DMS153 (cell line): ENCODE results near the gene TBC1D9.

ENCODE experiments used
- DNase-seq: peaks from one replicate; lab custom pipeline; 2025; lab: John Stamatoyannopoulos, UW

TBC1D9 gene

DNA sequence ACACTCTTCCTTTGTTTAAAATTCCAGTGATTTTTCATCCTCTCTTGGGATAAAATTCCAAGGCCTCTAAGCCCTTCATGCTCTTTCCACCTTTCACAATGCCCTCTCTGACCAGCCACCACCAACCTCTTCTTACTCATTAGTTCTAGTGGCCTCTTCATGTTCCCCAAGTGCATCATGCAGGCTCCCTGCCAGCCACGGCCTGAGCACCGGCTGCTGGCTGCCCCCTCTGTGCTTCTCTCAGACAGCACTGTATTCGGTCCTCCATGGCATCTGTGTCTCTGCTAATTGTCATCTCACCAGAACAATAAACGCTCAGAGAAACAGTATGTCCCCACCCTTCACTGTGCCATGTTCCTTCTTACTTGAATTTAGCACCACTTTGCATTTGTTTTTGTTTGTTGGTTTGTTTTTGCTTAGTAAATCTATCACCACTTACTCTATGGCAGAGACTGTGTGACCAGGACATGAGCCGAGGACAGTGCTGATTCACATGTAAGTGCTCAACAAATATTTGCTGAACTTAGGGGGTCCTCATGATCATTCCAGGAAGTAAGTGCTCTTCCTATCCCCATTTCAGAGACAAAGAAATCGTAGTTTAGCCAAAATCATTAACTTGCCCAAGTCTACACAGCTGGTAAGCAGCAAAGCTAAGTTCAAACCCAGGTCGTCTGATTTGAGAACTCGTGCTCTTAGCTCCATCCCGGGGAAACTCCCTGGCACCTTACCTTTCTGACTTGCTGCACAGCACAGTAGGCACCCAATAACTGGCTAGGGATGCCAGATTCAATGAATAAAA is 110.4 kb downstream of the TBC1D9 start:
- no peak for DNase-seq

DNA sequence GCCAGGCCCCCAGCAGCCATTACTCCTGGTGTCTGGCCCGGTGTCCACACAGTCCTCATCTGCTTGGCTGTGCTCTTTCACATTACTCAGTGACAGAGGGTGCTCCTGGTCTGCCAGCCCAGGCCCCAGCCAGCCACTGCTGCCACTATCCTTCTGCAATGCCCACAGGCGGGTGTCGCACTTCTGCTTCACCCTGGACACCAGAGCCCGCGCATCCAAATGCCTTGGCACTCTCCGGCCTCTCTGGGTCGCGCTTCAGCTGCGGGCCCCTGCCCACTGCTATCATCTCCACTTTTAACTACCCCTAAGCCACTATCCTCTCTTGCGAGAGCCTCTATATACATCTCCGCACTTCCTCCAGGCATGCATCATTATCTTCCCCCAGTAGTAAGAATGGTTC is 111.0 kb downstream of the TBC1D9 start:
- DNase-seq = no peak

DNA sequence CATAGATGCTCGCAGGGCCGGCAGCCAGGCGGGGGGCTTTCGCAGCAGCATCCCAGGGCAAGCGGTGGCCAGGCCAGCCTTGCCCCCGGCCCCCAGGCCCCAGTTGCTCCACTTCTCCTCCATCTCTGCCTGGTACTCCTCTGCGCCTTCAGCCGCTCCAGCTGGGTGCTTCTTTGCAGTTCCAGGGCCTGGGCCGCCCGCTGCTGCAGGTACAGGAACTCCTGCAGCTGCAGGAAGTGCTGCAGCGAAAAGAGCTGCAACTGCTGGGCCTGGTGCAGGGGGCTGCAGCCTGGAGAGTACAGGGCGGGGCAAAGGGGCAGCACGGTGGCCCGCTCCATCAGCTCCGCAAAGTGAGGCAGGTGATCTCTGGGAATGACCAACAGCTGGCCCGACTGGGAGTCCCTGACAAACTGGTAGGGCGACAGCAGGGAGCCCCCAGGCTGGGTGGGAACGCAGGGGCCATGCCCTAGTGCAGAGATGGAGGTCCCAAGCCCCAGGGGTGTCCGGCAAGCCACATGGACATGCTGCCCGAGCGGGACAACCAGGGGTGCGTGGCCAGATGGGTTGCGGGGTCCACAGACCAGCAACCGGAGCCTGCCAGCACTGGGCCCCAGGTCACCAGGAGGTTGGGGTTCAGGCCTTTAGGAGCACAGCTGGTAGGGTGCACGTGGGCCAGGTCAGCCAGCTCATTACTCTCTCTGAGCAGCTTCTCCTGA is 111.6 kb downstream of the TBC1D9 start:
- no peak for DNase-seq

DNA sequence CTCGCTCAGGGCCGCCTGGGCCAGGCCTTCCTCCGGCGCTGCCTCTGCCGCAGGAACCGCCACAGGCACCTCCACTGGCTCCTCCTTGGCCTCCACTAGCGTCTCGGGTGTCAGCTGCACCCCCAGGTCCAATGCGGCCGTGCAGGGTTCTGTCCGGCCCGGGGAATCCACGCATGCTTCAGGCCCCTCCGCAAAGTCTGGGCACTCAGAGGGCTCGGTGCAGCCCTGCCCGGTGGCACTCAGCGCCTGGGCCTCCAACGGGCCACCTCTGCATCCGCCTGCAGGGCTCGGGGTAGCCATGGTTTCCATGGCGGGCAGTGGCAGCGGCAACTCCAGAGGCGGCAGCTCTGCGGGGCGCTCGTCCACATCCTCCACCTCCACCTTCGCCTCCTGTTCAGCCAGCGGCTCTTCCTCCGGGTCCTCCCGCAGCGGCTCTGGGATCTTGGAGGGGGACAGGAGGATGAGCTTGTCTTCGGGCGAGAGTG is 112.6 kb downstream of the TBC1D9 start:
- DNase-seq = no peak

DNA sequence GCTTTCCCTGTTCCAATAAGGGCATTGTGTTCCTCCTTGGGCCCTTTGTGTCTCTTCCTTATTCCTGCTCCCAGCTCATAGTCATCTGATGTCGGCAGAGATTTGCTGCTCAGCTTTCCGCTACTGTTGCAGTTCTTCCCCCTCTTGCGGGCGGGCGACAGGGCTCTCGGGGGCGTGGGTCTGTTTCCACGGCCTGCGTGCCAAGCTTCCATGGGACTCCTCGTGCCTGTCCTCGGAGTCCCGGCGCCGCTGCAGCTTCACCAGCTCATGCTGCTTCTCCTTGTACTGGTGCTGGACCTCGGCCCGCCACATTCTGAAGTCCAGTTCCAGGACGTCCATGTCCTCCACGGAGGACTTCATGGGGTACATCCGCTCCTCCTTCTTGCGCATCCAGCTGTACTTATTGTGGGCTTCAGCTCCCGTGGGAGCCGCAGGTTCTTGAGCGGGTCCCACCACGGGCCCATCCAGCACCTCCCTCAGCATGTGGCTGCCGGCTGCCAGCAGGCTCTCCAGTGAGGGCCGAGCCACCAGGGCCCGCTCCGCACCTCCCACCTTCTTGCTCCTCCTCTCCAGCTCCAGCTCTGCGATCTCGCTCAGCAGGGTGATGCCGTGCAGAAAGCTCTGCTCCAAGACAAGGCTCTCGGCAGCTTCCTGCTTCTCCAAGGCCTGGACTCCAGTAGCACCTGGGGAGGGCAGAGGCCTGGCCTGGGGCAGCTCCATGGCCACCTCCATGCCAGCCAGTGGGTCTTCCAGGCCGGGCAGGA is 113.3 kb downstream of the TBC1D9 start:
- DNase-seq = no peak

DNA sequence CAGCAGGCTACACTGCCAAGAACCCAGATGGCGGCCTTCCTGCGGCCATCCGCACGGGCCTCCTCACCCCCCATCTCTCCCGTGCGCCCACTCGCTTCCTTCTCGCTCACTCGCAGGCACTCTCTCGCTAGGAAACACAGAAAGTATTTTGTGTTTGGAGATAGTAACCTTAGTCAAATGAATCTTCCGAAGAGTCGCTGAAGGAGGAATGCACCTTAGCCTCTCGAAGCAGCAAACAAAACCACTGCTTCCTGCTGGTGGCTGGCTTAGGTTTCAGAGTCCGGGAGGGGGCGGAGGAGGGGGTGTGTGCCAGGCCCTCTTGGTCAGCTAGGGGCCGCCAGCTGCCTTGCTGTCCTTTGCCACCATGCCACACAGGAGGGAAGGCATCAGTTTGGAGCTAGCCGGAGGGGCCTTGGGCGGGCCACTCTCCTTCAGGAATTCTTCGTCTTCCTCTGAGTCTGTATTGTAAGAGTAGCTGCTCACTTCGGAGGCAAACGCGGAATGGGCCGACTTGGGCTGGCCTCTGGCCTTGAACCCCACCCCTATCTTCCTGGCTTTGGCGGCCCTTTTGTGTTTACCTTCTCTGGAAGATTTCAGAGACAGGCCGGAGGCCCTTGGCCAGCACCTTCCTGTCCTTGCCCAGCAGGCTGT is 114.3 kb downstream of the TBC1D9 start:
- no peak for DNase-seq

DNA sequence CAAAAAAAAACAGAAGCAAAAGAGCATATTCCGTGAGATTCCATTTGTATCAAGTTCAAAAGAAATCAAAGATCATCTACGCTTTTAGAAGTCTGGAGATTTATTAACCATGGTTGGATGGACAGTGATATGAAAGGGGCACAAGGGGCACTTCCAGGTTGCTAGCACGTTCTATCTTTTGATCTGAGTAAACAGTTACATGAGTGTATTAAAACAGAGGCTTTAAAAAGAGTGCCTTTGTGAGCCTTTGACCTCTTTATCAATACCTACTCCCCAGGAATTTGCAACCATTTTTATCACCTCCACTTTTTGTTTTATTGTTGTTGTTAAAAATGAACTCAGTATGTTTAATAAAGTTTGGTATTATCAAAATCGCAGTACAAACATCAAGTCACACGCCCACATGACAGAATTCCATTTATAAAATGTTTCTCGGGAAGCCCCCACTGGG is 115.1 kb downstream of the TBC1D9 start:
- no peak for DNase-seq

DNA sequence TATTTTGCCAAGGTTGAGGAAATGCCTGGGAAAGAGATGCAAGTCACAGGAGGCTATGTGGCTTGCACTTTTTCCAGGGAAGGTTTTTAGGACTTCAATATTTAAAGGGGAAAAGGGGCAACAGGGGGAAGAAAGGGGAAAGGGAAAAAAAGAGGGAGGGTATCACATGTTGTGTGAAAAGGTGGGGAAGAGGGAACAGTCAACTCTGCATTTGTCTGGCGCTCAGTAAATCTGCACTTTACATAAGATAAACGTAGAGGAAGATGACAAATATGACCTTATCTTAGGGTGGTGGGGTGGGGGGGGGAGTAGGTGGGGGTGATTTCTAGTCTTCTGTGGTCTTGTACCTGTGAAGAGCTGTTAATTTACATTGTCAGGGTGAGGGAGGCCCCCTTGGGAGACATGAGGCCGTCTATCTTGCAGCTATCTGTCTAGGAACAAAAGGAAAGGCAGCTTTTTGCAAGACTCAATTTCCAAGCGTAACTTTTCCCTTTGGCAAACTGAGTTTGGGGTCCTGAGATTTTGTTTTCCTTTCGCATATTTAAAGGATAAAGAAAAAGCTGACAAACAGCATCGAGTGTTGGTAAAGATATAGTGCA is 115.9 kb downstream of the TBC1D9 start:
- DNase-seq = no peak

DNA sequence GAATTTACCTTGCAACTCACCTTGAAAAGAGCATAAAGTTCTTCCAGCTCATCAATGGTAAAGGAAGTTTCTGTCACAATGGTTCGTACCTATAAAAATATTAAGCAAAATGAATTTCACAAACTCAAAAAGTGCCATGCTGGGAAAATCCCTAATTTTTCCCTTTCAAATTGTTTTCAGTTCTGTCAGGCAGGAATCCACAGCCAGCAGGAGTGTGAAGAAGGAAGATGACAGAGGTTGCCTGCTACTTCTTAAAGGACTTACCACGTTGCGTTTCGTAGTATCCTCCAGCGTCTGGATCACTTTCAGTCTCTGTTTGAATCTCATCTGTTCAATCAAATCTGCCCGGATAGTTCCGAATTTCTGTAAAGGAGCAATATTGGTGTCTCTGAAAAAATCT is 117.1 kb downstream of the TBC1D9 start:
- DNase-seq = no peak

DNA sequence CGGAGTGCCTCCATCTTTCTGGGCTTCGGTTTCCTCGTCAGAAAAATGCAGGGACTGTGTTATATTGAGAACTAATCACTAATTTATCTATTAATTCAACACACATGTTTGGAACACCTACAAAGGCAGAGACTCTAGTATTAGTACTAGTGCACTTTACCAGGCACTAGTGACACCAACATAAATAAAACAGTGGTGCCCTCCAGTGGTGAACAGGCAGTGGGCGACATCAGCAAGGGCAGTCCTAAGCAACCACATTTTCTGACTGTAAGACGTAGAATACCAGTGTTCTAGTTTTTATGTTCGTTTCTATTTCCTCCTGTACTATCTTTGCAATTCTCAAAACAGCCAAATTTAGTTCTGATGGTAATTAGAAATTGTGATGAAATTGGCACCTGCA is 118.3 kb downstream of the TBC1D9 start:
- no peak for DNase-seq

DNA sequence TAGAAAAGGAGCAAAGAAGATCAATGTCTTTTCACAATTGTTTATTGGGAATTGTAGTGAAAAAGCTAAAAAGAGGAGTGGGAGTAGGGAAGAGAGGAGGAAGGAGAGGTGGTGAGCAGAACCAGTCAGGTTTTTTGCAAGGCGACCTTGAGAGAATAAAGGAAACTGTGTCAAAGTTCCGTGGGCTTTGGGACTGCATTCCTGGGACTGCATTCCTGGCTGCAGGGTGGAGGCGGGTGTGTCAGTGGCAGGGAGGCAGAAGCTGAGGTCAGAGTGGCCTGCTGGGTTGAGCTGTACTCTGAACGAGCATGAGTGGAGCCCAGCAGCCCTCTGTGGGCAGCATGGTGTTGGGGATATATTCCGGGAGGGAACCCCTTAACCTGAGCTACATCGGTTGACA is 120.6 kb downstream of the TBC1D9 start:
- DNase-seq = no peak

DNA sequence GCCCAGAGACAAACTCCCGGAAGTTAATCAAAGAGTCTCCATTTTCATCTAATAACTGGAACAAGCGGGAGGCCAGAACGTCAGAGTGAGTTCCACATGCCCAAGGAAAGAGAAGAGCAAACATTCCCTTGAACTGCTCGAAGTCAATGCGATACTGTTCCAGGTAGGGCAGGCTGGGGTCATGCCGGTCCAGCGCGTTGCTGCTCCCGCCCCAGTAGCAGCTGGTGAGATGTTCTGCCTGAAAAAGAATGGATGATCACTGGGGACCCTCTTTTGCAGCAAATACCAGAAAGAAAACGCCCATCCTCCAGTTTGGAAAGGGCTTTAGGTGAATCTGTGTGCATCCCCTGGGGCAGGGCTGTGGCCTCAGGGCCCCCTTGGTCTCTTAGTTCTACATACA is 122.2 kb downstream of the TBC1D9 start:
- no peak for DNase-seq

DNA sequence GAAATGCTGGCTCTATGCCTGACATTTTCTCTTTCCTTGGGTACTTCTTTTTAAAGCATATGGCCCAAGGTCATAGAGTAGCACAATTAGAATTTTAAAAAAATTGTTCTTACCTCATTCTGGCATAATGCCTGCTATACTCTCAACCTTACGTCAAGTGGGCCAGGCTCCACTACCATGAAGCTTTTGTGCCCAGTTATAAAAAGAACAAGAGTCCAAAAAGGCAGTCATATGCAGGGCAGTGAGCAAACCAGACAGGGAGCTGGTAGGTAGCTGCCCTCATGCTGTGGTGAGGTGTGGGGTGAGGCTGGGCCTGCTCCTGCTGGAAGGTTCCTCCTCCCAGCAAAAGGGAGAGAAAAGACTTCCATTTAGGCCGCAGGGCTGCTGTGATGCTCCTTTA is 123.1 kb downstream of the TBC1D9 start:
- no peak for DNase-seq

DNA sequence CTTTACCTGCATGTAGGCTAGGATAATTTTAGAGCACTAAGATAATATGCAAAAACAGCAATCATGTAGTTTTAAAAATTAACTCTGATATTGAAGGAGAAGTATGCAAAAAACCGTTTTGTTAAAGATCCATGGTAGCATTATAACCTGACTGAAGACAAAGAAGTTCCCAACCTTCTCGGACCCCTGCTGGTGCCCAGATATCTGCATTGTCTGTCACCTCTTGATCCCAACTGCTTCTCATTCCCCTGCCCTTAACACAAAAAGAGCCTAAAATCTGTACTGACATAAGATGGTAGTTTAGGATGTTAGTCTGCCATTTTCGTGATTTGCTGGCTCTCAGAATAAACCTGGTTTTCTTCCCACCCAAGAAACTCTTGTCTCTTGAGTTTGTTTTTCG is 125.9 kb downstream of the TBC1D9 start:
- DNase-seq = no peak

DNA sequence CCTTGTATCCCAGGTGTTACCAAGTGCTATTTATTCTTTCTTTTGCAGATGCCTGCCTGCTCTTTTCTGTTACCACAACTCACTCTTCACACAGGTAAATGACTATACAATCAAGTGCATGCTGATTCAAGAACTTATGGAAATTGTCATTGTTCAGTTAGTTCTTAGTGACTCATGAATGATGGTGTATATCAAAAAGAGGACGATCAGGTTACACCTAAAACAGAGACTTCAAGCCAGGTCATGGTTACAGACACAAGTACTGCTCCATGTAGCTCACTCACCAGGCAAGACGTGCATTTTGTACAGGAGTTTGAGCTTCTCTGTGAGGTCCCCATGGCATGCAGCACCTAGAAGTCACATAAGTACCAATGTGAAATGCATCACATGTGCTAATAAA is 128.2 kb downstream of the TBC1D9 start:
- no peak for DNase-seq

DNA sequence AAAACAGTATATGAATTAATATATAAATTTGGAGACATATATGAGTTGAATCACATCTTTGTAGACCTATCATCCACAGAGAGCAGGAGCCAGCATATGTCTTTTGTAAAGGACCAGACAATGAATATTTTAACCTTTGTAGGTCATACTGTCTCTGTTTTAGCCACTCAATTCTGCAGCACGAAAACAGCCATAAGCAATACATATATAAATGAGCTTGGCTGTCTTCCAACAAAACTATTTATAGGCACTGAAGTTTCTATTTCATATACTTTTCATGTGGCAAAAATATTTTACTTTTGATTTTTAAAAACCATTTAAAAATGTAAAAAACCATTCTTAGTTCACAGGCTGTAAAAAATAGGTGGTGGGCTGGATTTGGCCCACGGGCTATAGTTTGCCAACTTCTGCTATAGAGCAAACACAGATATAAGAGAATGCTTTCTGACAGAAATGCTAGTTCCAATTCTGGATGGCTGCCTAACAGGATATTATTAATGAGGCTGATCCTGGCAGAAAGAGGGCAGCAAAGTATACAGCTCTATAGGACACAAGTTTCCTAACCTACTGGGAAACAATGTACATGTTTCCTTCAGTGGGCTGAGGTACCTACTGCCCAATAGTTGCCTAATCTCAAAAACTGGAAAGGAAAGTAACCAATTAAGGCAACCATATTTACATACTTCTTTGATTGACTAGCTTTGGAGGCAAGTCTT is 129.4 kb downstream of the TBC1D9 start:
- no peak for DNase-seq

DNA sequence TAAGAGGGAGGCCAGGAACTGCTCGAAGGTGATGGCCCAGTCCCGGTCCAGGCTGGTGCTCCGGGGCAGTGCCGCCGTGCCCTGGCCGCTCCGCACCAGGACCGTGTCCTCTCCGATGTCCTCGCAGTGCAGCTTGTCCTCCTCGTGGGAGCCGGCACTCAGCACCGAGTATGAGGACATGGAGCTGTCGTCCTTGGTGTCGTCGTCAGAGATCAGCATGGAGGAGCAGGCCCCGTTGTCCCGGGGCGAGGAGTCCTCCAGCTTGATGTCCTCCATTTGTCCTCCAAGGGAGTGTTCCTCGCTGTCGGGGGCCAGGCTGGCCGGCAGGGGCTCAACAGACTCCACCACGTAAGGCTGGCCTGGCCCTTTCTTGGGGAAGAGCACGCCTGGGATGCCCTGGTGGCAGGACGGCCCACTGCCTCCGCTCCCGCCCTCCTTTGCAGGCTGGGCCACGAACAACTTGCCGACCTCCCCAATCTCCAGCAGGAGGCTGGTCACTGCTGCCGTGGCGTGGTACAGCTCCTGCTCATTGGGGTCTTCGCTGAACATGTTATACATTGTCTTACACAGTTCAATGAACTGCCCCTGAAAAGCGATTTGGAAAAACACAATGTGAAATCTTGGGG is 133.7 kb downstream of the TBC1D9 start:
- no peak for DNase-seq

DNA sequence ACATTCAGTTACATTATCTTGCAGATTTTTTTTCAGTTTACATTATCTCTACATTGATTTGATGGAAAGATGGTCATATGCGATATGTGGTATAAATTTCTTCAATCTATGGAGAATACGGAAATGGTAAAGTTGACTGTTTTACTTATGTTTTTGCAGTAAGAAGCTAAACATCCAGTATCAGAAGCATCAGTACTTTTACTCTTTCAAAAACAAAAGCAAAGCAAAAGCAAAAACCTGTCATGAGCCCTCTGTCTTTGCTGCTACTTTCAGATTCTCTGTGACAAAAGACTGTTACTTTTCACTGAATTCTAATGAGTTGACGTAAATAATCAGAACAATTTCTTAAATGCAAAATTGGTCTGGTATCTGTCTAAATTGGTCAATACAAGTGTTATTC is 135.0 kb downstream of the TBC1D9 start:
- no peak for DNase-seq

DNA sequence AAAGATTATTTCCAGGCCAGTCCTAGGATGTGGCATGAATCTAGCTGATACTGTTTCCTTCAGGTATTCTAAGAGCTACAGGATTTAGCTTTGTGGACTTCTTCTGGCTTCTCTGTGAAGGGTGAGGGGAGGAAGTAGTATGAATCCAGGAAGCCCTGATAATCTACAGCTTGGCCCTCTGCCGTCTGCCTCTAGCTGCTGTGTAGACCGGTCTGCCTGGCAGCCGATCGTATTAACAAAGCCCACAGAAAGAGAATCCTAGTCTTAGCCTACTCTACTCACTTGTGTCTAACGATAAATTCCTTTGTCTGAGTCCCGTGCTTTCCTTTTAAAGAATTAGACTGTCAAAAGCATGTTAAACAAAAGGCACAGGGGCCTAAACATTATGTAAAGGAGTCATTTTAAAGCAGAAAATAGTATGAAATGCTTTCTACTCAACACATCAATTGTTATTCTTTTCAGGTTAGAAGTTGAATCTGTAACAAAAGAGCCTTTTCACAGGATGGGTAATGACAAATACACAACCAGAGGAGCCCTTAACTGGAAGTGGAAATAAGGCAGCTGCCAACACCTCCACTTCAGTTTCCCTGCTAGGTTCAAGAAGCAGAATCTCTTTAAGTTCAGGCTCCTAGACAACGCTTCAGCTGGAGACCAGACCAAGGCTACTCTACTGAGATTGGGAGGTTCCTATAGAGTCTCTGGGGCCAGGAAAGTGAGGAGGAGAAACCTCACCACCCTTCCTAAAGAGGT is 138.5 kb downstream of the TBC1D9 start:
- DNase-seq = no peak

DNA sequence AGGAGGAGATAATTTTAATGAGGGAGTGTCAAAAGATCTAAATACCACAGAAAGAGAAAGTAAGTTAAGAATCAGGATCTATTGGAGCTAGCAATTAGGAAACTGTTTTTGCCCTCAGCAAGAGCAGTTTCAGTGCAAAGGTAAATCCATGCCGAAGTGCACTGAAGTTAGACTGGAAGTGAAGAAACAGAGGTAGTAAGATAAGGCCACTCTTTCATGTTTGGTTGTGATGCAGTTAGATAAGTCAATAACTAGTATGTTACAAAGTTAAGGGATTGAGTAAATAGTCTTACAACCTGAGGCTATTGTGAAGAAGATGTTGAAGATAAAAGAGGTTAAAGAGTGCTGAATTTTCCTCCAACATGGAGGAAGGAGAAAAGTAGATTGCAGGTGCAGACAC is 140.7 kb downstream of the TBC1D9 start:
- DNase-seq = no peak
